Activated CD4-positive, alpha-beta T cell treated with anti-CD3 and anti-CD28 coated beads, Interleukin-2, amount 50 U/mL, for 48 hours (primary cell): Measurements from ENCODE around the gene CD83.
A peak's percentile ranks its signal among the peaks of the same experiment; 100 is the strongest.

ENCODE experiments used
- DNase-seq, 2 experiments: peaks; one replicate each; pipeline ENCODE4 v3.0.0-alpha.2; 2020

Gene CD83

DNA sequence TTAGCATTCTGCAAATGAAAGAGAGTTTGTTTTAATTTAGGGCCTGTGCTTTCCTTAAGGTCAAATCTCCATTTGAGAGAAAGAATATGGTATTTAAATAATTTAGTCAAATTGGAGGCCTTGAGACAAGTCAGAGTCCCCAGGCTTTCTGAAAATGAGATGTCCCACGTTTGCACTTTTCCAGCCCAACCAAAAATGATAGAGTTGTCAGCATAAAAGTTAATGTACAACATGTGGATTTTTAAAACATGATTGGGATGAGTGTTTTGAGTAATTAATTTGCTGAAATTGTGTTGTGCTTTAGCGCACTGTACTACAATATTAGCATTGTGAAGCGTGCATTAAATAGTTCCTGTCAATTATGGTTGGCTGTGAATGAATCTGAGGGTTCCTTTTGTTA, 10.0 kb downstream of the CD83 start:
- no peak for DNase-seq

DNA sequence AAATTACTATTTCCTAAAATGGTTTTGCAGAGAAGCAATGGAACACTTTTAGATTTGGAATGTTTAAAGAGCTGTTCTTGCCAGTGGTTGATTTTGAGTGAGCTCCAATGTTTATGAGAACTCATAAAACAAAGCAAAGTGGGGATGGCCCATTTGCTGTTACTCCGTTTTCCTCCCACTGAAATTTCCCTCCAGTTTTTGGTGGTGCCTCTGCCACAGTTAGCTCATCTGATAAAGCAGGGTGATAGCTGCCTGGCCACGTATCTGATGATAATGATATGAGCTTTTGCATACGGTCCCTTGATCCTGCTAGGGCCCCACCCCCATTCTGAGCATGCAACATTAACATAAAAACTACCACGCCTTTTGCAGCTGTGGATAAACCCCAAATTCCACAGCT, 10.4 kb downstream of the CD83 start:
- no peak for DNase-seq

GRCh38 chr6:14128746-14129145, 11.2 kb downstream of the CD83 start:
- DNase-seq, result no peak

DNA sequence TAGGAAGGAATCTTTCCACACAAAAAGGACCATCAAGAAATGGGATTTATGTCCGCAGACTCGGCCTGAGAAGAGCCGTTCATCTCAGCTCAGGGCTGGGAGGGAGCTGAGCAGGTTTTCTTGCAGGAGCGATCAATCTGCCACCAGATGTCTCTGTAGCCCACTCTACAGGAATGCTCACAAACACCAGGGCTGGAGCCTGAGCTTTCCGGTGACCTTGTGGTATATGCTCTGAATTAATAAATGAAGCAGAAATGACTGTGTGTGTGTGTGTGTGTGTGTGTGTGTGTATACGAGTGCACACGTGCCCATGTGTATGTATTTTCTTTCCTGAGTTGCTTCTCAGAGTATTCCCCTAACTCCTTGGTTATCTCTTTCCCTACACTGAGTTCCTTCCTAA, 12.0 kb downstream of the CD83 start:
- no peak for DNase-seq

- DNase-seq, result no peak
These were observed 13.0 kb downstream of the CD83 start for GRCh38 chr6:14130435-14131075.

DNA sequence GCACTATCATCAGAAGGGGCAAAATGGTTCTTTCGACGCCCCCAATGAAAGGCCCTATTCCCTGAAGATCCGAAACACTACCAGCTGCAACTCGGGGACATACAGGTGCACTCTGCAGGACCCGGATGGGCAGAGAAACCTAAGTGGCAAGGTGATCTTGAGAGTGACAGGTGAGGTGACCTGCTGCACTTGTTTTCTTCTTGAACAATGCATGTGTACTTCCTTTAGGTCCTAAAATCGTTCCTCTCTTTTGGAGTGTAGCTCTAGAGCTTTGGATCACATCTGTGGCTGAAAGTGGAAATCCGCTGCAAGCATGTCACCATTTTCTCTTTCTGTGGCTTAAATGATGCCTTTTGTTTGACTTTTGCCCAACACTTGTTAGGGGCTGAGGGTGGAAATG, 14.0 kb downstream of the CD83 start:
- DNase-seq, result no peak

GRCh38 chr6:14132244-14132920, 14.8 kb downstream of the CD83 start:
- no peak for DNase-seq

GRCh38 chr6:14132921-14133275, 15.3 kb downstream of the CD83 start:
- DNase-seq, result no peak

DNA sequence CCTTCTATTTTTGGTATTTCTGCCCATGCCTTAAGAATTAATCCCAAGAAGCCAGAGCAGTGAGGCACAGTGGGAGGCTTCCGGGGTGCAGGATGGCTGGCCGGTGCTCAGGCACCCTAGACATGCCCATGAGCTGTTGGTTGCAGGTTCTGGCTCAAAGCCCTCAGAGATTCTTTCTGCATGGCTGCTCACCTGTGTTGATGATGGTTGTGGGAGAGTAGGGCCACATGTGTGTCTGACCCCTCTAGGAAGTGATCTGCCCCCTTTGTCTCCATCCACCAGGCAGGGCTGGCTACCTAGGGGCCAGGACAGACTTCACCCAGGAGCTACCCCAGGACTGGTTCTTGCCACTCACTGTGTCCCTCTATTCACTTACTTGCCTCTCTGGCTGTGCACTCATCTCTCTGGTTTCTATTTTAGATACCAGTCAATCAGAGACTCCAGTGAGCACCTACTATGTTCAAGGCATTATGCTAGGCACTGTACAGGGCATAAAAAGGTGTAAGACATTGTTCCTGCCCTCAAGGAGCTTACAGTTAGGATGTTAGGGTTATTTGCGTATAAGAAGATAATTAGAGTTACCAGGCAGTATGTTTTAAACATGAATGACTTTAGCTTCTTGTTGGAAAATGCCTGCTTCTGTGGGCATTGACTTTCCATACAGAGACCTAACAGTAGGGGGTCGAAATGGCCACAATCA, 16.8 kb downstream of the CD83 start:
- no peak for DNase-seq

DNA sequence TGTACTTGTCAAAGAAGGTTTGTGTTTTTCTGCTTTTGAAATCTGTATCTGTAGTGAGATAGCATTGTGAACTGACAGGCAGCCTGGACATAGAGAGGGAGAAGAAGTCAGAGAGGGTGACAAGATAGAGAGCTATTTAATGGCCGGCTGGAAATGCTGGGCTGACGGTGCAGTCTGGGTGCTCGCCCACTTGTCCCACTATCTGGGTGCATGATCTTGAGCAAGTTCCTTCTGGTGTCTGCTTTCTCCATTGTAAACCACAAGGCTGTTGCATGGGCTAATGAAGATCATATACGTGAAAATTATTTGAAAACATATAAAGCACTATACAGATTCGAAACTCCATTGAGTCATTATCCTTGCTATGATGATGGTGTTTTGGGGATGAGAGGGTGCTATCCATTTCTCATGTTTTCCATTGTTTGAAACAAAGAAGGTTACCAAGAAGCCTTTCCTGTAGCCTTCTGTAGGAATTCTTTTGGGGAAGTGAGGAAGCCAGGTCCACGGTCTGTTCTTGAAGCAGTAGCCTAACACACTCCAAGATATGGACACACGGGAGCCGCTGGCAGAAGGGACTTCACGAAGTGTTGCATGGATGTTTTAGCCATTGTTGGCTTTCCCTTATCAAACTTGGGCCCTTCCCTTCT, 18.4 kb downstream of the CD83 start:
- DNase-seq, result no peak

- no peak for DNase-seq
These were observed 21.2 kb downstream of the CD83 start for GRCh38 chr6:14138701-14139215.

DNA sequence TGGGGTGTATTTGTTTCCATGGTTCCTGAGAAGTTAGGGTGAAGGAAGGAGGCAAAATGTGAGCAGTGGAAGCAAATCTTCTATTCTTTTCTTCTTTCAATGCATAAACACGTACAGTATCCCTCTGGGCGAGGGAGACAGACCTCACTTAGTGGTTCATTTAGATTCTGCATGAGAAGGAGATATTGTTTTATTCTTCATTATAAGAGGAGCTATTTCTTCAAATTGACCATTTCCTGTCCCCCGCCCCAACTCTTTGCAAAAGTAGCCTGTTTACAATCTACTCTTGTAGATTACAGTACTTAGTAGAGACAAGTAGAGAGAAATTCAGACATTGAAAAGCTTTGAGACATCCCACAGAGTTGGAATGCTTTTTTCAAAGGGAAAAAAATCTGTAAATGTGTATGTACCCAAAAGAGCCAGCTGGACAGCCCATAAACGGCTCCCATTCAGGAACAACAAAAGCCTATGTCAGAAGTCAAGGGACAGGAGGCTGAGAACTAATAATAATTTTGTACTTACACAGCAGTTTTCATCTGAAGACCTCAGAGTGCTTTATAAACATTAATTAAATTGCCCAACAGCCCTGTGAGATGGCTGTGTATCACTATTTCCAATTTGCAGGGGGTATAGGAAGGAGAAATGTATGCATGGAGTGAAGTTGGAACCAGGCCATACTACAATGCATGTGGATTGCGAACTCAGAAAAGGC, 23.9 kb downstream of the CD83 start:
- no peak for DNase-seq

- DNase-seq, result no peak
These were observed 24.5 kb downstream of the CD83 start for GRCh38 chr6:14142063-14142450.

DNA sequence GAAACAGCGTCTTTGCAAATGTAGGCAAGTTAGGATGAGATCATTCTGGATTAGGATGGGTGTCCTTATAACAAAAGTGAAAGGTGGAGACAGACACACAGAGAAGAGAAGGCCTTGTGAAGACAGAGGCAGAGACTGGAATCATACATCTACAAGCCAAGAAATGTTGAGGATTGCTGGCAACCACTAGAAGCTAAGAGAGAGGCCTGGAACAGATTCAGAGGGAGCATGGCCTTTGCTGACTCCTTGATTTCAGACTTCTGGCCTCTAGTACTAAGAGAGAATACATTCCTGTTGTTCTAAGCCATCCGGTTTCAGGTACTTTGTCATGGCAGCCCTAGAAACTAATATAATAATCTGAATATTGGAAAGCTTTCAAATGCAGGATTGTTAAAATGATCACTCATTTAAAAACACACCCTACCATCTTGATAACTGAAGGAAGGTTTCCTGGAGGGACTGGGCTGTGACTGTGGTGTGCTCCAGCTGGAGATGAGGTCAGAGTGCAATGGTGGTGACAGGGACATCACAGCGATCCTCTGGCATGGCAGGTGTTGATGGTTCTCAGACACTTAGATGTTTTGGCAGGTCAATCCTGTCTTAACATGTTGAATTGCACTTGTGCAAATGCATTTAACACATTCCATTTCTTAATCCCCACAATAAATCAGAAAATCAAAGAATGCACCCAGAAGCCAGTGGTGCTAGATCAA, 25.1 kb downstream of the CD83 start:
- no peak for DNase-seq

DNA sequence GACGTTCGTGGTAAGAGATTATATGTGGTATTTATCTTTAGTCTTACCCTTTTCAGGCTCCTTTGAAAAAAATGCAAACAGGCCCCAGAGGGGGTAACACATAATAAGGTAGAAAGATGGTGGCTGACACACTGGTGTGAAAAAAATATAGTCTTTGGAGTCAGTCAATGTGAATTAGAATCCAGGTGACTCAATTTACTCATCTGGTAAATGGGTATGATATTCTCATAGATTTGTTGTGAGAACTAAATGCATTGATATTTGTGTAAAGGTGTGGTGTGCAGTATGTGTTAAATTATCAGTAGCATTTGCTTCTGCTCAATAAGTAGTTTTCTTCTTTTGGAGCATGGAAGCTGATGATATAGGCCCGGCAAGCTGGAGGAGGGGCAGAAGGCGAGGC, 25.7 kb downstream of the CD83 start:
- DNase-seq, result no peak

DNA sequence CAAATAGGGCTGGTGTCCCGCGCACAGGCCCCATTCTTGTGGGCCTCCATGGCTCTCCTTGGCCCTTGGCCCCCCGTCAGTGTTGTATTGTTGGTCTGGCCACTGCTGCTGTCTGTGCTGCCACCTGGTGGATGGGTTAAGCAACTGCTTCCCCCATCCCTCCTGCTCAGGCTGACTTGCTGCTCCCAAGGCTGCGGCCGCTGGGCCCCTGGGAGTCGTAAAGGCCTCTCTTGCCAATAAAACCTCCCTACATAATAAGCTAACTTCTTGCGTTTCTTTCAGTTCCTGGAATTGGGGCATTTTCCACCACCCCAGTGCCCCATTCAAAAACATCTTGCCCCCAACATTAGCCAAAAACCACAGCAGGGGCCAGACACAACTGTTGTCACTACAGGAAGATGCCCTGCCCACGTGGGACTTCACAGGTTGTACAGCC, 27.1 kb downstream of the CD83 start:
- peak; percentile 75 to 83 for DNase-seq

- DNase-seq, result no peak
These were observed 29.0 kb downstream of the CD83 start for GRCh38 chr6:14146506-14147096.

DNA sequence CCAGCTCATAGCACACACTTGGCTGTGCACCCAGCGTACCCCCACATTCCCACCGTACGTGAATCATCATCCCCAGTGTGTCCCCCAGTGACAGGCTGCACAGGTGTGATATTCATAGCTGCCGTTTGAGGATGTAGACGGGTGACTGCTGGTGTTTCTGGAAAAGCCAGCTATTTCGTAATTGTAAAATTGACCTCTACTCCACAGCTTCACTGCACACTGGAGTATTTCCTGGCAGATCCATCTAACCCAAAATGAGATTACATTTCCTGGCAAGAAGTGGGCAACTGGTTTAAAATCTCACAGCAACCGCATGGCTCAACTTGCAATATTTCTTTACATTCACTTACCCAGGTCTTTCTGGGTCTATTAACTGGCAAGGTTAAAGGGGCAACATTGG, 30.3 kb downstream of the CD83 start:
- no peak for DNase-seq

GRCh38 chr6:14148471-14148870, 30.9 kb downstream of the CD83 start:
- no peak for DNase-seq

- no peak for DNase-seq
These were observed 31.6 kb downstream of the CD83 start for GRCh38 chr6:14149053-14149738.

- no peak for DNase-seq
These were observed 32.2 kb downstream of the CD83 start for GRCh38 chr6:14149739-14150130.
